Right lung (tissue), 5 donors: Measurements from ENCODE around the gene SHLD1. TPM values are rescaled to one million over a fixed set of nuclear protein-coding genes. Genes with fewer than 3 reads are reported as not detected.

Experiments
- DNase-seq, 2 donors: peaks; one replicate each; pipeline ENCODE4 v3.0.0-alpha.2; 2013
- polyA plus RNA-seq, 5 donors: library from polyadenylated mRNA; unstranded; fragments of 120-200 nt; gene quantifications; one replicate each; pipeline versions ENCODE4 v1.2.1 to v1.2.3, GENCODE V29; 2013; ENCODE audit warnings: inconsistent platforms in 1 of 5, low replicate concordance in 1 of 5; ENCODE audit not compliant: insufficient read length in 5 of 5, insufficient read depth in 1 of 5

Gene SHLD1
- polyA plus RNA-seq, 5 donors: 7.7 to 9.1 (median 8.1) TPM

GRCh38 chr20:5887386-5887785 lies 137.2 kb downstream of the SHLD1 start:
- DNase-seq: no peak

- DNase-seq: no peak
Measured at GRCh38 chr20:5888041-5888440, 137.8 kb downstream of the SHLD1 start.

DNA sequence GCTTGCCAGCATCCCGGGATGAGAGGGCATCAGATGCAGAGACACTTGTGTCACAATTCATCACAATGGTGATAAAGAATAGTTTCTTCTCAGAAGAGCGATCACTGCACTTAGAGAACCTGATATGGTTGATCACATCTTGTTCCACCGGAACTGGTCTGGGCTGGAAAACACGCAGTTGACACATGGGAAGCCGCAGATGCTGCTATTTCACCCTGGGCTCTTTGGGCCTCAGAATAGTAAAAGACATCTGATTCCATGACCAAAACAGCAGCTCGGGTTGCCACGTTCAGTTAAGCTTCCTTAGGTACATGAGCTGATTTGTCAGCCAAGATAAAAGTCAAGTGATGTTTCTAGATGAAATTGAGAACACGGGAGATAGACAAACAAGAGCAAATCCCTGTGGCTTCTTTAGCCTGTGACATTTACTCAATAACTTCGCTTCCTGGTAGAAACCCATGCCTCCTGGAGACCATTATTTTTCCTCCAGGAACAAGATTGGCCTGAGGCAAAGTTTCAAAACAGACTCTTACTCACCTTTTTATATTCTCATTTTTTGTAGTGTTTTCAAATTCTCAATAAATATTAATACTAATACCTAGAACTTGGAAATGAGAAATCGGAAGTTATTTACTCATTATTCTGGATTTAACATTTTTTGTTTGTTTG lies 140.7 kb downstream of the SHLD1 start:
- no peak for DNase-seq

DNA sequence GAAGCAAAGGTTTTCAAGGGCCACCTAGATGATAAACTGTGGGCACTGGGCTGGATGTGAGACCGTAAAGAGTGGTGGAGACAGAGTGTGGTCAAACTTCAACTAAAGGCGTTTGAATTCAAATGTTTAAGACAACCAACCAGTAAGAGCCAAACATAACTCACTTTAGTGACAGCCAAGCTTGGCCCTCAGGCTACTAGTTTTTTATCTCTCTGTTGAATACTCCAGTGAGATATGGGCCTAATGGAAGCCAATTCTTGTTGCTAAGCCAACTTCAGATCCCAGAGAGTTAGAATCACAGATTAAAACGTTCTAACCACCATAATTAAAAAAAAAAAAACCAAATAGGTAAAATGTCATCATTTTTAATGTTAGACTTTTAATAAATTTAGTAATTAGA lies 142.9 kb downstream of the SHLD1 start:
- DNase-seq: no peak

- DNase-seq: no peak
Measured at GRCh38 chr20:5893621-5894020, 143.4 kb downstream of the SHLD1 start.

DNA sequence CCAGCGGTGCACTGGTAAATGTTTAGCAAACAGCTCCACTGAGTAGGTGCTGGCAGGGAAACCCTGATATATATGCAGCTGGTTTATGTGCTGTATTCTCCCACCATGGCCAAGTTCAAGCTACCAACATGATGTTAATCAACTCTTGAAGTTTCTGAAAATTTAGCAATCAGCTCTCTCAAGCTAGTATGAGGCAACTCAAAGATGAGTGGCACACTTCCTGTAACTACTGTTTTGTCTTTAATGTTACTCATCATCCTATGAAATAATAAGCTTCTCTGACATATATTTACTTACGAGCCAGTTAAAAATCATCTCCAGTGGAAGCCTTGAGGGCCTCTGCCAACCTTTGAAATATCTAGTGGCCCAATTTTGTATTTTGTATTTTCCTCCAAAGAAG lies 145.4 kb downstream of the SHLD1 start:
- no peak for DNase-seq

DNA sequence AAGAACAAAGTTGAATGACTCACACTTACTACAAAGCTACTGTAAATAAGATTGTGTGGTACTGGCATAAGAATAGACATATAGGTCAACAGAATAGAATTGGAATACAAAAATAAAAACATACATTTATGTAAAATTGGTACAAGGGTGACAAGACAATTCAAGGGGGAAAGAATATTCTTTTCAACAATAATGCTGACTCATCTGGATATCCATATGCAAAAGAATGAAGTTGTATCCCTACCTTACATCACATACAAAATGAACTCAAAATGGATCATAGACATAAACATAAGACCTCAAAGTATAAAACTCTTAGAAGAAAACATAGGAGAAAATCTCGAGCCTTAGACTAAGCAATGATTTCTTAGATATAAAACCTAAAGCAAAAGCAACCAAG lies 149.2 kb downstream of the SHLD1 start:
- no peak for DNase-seq

DNA sequence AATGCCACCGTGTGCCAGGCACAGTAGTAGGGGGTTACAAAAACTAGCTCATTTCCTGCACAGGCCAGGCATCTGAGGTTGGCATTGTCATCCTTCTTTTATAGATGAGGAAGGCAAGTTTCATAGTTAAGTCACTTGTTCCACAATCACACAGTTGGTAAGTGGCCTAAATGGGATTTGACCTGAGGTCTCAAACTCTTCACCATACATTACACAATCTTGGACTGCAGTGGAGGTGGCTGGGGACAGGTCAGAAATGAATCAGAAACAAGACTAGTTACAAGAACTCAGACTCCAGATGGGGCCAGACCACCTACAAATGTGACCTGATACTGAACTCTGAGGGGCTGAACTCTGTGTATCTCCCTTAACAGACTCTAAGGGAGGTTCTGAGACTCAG lies 150.7 kb downstream of the SHLD1 start:
- DNase-seq: no peak

GRCh38 chr20:5908981-5909380 lies 158.8 kb downstream of the SHLD1 start:
- no peak for DNase-seq

- DNase-seq: no peak
Measured at GRCh38 chr20:5910186-5910585, 160.0 kb downstream of the SHLD1 start.

GRCh38 chr20:5913166-5913565 lies 163.0 kb downstream of the SHLD1 start:
- DNase-seq: no peak

Other genes with a start within 250 kb of the SHLD1 start
- gene GPCPD1, start 139.4 kb upstream of the SHLD1 start, polyA plus RNA-seq: 10 to 100 TPM; 42.9 to 71.2 (median 60.1) TPM
- 1 to 10 TPM; 1.4 to 2.7 (median 1.9) TPM for gene CHGB, start 161.1 kb downstream of the SHLD1 start, polyA plus RNA-seq
- gene TRMT6, start 200.1 kb downstream of the SHLD1 start, polyA plus RNA-seq: 10 to 100 TPM; 11.9 to 14.5 (median 12.8) TPM
- 10 to 100 TPM; 10.4 to 20.5 (median 17.4) TPM for gene MCM8, start 200.3 kb downstream of the SHLD1 start, polyA plus RNA-seq